ENCODE data around the gene CCDC93. TPM values are rescaled to one million over a fixed set of nuclear protein-coding genes. Genes with fewer than 3 reads are reported as not detected.

CCDC93 gene
- total RNA-seq, 3 donors from 2014 or later = 25.6 to 33.1 (median 32.9) TPM

DNA sequence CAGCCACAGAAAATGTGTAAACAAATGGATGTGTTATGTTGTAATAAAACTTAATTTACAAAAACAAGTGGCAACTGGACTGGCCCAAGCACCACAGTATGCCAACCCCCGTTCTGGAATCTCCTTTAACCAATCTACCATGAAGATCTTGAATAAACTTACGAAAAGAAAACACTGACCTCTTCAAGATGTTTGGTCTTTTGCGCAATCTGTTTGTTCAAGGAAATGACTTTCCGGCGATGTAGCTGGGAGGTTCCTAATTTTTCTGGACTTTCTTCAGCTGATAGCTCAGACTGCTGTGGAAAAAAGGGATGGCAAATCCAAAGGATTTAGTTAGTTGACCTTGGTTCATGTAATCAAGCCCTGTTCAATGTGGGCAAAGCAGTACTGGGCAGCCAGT is 55.7 kb downstream of the CCDC93 start:
- peak in 1 of 2 donors; percentile 17 for DNase-seq (ENCODE audit: low spot score in 2 of 2)
- TF ChIP-seq, protein P1, sequence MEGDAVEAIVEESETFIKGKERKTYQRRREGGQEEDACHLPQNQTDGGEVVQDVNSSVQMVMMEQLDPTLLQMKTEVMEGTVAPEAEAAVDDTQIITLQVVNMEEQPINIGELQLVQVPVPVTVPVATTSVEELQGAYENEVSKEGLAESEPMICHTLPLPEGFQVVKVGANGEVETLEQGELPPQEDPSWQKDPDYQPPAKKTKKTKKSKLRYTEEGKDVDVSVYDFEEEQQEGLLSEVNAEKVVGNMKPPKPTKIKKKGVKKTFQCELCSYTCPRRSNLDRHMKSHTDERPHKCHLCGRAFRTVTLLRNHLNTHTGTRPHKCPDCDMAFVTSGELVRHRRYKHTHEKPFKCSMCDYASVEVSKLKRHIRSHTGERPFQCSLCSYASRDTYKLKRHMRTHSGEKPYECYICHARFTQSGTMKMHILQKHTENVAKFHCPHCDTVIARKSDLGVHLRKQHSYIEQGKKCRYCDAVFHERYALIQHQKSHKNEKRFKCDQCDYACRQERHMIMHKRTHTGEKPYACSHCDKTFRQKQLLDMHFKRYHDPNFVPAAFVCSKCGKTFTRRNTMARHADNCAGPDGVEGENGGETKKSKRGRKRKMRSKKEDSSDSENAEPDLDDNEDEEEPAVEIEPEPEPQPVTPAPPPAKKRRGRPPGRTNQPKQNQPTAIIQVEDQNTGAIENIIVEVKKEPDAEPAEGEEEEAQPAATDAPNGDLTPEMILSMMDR (IDR thresholded peaks at IDR 0.05) = no peak
- TF ChIP-seq POLR2AphosphoS5 (IDR thresholded peaks at IDR 0.05) = no peak
- TF ChIP-seq POLR2A (IDR thresholded peaks at IDR 0.05) = no peak
- Histone ChIP-seq H3K4me1 (no peaks in the 10 kb centered on the region), H3K27me3 (no peaks in the 10 kb centered on the region), H3K4me3 (no peak overlapping the region), H3K27ac (no peak overlapping the region), H3K9me3 (no peaks in the 10 kb centered on the region), H3K36me3 (peaks cover 5% of the 10 kb centered on the region)
- intact Hi-C loops (cut with DNase I; ENCODE audit: low total_unique reads) = no loop called here

DNA sequence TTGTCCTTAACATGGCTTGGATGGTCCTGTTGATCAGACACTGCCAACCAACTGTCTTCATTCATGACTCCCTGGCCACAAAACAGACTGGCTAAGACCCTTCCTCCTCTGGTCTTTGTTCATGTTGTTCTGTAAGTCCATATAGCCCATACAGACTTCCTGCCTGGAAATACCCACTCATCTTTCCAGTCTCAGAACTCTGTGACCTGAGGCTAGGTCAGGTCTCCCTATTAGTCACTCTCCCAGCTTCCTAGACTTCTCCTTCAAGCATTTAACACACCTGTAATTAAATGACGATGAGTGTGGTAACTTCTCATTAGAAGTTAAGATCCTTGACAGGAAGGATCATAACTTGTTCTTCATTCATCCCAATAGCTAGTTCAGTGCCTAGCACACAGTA is 56.3 kb downstream of the CCDC93 start:
- Histone ChIP-seq H3K27ac (no peak overlapping the region), H3K27me3 (no peaks in the 10 kb centered on the region), H3K4me1 (no peaks in the 10 kb centered on the region), H3K36me3 (peaks cover 5% of the 10 kb centered on the region), H3K9me3 (no peaks in the 10 kb centered on the region), H3K4me3 (no peak overlapping the region)
- no peak for DNase-seq (ENCODE audit: low spot score in 2 of 2)
- TF ChIP-seq POLR2AphosphoS5 (IDR thresholded peaks at IDR 0.05) (no peak), POLR2A (IDR thresholded peaks at IDR 0.05) (no peak)
- TF ChIP-seq, protein P1 (IDR thresholded peaks at IDR 0.05) = no peak
- intact Hi-C loops (cut with DNase I; ENCODE audit: low total_unique reads) = no loop called here

DNA sequence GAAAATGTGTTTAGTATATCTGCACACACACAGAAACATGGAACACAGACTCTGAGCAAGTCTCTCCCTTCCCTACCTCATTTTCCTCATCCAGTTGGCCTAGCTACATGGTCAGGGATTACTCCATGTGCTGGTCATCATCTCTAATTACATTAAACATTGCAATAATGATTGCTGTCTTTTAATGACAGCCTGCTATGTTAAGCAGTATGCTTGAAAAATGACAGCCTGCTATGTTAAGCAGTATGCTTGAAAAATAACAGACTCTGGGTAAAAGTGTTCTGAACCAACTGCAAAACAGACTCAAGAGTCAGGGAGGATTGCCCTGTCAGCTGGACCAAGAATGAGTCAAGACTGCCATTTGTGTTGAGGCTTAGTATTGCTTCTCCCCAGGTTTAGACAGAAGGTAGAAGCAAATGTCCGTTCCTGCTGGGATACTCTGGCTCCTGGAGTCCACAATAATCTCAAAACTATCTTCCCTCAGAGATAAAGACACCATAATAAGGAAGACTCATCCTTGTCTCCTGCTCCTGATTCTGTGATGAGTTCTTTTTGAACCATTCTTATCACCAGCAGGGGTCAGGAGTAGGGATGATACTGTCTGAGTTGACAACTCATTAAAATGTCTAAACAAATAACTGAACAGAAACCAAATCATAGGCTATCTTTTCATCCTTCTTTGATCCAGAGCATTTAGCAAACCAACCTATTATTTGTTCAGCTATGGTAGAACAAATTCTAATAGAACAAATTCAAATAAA is 57.7 kb downstream of the CCDC93 start:
- Histone ChIP-seq H3K27me3 (no peaks in the 10 kb centered on the region), H3K9me3 (no peaks in the 10 kb centered on the region), H3K4me3 (no peak overlapping the region), H3K4me1 (no peaks in the 10 kb centered on the region), H3K27ac (no peak overlapping the region), H3K36me3 (peaks cover 5% of the 10 kb centered on the region)
- DNase-seq (ENCODE audit: low spot score in 2 of 2) = no peak
- intact Hi-C loops (cut with DNase I; ENCODE audit: low total_unique reads) = no loop called here
- TF ChIP-seq, protein P1 (IDR thresholded peaks at IDR 0.05) = no peak
- TF ChIP-seq POLR2AphosphoS5 (IDR thresholded peaks at IDR 0.05) (no peak), POLR2A (IDR thresholded peaks at IDR 0.05) (no peak)

DNA sequence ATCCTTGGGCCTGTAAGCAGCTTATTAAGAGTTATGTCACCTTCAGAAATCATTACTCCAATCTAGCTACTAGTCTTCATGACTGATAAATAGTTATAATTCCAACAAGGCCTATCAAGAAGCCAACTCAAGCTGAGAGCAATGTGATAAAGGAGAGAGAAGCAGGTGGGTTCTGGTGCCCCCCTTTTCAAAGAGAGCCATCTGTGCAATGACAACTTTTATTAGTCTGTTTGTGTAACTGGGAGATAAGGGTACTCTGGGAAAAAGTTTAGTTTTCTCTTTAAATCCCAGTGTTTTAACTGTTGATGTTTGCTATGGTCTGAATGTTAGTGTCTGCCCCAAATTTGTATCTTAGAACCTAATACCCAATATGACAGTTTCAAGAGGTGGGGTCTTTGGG is 60.6 kb downstream of the CCDC93 start:
- no peaks in the 10 kb centered on the region for H3K9me3 ChIP-seq
- H3K27me3 ChIP-seq = no peaks in the 10 kb centered on the region
- H3K36me3 ChIP-seq = peaks cover 5% of the 10 kb centered on the region
- no peak overlapping the region for H3K27ac ChIP-seq
- intact Hi-C loops (cut with DNase I; ENCODE audit: low total_unique reads) = no loop called here
- no peak for DNase-seq (ENCODE audit: low spot score in 2 of 2)
- H3K4me3 ChIP-seq = no peak overlapping the region
- TF ChIP-seq, protein P1 (IDR thresholded peaks at IDR 0.05) = no peak
- TF ChIP-seq POLR2A (IDR thresholded peaks at IDR 0.05) = no peak
- no peak for TF ChIP-seq POLR2AphosphoS5 (IDR thresholded peaks at IDR 0.05)
- no peaks in the 10 kb centered on the region for H3K4me1 ChIP-seq

DNA sequence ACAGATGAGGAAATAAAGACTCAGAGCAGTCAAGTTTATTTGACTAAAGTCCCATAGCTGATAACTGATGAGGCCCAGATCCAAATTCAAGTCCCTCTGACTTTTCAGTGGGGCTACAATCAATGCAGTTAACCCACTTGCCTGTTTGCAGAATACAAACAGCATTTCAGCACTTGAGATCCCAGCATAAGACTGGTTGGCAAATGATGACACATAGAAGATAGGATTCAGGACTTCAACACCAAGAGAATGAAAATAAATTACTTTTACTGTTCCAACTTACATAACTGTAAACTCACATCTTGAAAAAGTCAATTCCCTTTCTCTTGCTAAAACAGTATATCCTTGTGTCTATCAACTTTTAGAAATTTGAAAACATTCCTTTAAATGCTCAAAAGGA is 61.2 kb downstream of the CCDC93 start:
- Histone ChIP-seq H3K36me3 (peaks cover 5% of the 10 kb centered on the region), H3K9me3 (no peaks in the 10 kb centered on the region), H3K27ac (no peak overlapping the region), H3K4me1 (no peaks in the 10 kb centered on the region), H3K27me3 (no peaks in the 10 kb centered on the region), H3K4me3 (no peak overlapping the region)
- DNase-seq (ENCODE audit: low spot score in 2 of 2) = no peak
- intact Hi-C loops (cut with DNase I; ENCODE audit: low total_unique reads) = no loop called here
- TF ChIP-seq POLR2AphosphoS5 (IDR thresholded peaks at IDR 0.05) (no peak), POLR2A (IDR thresholded peaks at IDR 0.05) (no peak)
- TF ChIP-seq, protein P1 (IDR thresholded peaks at IDR 0.05) = no peak

Data from breast epithelium (tissue), 4 donors.